SW480 (cell line): ENCODE measurements around the gene COX7B2.
A peak's percentile ranks its signal among the peaks of the same experiment; 100 is the strongest.

Source experiments
- DNase-seq: peaks from one replicate; pipeline ENCODE4 v3.0.0-alpha.2; 2016; ENCODE audit warnings: low spot score

Gene COX7B2

DNA sequence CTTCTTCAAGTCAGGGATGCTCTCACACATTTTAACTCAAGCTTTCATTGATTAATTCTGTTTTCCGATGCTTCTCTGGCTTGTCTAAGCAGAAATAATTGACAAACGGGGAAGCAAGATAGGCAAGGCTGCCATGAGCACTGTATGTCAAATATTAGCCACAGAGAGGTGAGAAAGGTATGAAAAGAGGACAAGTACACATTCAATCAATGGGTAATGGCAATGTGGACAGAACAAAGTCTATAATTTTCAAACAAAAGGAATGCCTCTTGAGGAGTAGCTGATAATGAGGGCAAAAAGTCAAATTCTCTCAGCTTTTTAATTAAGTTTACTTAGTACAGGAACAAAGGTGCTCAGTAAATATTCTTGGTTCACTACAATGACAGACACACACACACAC lies 19.6 kb downstream of the COX7B2 start:
- no peak for DNase-seq

DNA sequence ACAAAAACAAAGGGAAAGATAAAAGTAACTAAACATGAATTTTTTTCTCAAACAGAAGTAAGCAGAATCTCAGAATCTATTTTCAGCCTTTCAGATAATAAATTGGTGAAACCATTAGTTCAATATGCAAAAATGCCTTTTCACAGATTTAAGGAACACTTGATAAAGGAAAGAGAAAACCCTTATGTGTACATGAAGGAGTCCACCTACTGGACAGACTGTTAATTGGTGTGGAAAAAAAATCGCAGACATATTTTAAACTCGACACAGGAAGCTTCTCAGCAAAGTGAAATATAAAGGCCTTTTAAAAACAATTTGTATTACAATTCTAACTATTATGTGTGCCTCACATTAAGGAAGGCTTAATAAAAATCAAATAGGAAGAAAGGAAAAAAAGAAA lies 22.3 kb downstream of the COX7B2 start:
- peak; percentile 6 for DNase-seq

DNA sequence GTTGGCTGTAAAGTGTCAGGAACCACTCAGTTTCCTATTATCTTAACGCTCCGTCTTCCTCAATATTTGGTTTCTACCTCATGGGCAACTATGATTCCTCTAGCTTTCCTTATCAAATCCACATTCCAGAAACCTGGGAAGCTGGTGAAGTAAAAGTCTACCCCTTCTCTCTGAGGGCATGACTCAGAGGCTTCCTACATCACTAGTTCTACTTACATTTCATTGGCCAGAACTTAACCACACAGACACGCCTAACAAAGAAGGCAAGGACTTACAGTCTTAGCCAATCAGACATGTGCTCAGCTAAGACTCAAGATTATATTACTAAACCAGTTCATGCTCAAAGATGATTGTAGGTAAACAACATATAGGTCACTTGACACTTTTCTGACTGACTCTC lies 30.4 kb downstream of the COX7B2 start:
- no peak for DNase-seq

DNA sequence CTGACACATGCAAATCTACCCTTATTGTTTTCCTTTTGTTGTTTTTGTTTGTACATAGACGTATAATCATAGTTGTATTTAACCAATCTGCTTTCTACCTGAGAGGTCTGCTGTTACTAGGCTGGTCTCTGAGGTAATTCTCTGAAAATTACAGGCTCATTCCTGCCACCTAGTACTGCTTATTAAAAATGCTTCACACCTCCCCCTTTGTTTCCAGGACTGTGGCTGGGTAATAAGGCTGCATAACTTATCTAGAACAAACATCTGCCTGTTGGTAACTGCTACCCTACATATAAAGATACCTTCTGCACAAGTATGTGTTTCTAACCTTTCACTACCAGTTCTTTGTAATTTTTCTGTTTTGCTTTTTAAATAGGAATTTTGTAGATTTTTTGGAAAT lies 34.2 kb downstream of the COX7B2 start:
- DNase-seq, result no peak

DNA sequence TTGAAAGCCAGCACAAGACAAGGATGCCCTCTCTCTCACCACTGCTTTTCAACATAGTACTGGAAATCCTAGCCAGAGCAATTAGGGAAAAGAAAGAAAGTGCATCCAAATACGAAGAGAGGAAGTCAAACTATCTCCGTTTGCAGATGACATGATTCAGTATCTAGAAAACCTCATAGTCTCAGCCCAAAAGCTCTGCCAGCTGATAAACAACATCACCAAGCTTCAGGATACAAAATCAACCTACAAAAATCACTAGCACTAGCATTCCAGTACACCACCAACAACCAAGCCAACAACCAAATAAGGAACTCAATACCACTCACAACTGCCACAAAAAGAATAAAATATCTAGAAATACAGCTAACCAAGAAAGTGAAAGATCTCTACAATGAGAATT lies 38.6 kb downstream of the COX7B2 start:
- DNase-seq, result no peak

DNA sequence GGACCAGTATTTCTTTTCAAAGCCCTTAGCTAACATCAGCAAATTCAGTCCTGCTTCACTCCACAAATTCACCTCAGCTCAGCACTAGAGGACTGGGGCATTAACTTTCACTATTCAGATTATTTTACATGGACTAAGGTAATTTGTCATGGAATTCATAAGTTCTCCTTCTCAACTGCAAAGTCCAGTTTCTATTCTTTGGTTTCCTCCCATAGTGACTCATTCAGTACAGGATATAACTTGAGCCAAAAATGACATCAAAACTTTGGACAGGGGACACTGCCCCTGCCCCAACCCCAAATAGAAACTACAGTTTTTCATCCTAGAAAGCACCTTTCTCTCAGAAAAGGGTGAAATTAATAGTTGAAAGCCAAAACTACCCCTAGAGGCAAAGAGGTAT lies 52.7 kb downstream of the COX7B2 start:
- no peak for DNase-seq

DNA sequence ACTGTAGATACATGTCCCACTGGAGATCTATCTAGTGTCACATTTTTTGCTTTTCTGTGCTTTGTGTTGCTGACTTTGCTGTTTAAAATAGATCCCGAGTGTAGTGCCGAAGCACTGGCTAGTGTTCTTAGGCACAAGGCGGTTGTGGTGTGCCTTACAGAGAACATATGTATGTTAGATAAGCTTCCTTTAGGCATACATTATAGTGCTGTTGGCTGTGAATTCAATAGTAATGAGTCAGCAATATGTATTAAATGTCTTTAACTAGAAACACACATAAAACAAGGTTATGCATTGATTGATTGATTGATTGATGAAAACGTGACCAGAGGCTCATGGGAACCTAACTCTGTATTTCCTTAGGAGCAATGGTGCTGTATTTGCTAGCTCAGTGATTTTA lies 56.2 kb downstream of the COX7B2 start:
- DNase-seq, result no peak

DNA sequence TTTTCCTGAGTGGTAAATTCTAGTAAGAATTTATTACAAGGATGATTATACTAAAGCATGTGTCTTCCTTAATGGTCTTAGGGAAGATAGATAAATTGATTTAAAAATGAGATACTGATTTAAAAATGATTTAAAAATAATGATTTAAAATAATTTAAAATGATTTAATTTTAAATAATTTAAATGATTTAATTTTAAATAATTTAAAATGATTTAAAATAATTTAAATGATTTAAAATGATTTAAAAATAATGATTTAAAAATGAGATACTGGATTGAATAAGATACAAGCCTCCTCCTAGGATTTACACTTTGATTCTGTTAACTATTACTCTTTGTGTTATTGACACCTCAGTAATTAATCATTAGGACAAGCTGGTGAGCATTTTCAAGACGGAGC lies 59.0 kb downstream of the COX7B2 start:
- no peak for DNase-seq

DNA sequence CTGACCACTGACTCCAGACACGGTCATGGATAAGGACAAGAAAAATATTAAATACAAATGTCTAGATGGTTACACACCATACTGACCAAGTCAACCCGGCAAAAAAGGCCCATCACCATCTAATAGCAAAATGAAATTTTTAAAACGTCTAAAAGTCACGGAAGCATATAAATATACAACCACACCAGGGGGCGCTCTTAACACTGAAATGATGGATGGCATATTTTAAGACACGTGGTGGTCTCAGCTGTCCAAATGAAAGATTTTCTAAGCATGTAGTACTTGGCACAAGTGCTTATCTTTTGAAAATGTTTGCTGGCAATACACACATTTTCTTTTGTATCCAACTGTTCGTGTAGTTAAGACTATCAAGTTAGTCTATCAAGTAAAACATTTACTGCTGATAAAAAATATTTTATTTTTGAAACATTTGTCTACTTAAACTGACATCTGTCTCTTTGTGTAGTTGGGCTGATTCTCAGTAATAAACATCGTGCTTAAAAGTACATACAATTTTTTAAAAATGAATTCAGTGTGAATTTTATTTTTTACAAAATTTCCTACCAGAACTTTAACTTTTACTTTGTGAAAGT lies 64.6 kb downstream of the COX7B2 start:
- DNase-seq, result peak; percentile 40

DNA sequence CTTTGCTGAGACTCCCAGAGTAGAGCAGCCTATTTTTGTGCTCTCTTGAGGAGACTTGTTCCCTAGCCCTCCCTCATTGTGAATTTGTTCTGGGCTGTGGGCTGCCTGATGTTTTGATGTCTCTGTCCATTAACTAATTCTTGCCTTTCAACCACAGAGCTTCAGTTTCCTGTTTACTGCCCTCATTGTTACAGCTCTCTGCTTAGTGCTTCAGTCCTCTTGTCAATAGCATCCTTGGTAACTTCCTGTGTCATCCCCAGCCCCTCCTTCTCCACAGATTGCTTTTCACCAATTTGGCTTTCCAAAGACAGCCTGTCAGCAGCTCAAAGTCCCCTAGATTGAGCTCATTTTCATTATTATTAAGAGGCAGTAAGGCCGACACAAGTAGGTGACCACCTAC lies 69.9 kb downstream of the COX7B2 start:
- no peak for DNase-seq

DNA sequence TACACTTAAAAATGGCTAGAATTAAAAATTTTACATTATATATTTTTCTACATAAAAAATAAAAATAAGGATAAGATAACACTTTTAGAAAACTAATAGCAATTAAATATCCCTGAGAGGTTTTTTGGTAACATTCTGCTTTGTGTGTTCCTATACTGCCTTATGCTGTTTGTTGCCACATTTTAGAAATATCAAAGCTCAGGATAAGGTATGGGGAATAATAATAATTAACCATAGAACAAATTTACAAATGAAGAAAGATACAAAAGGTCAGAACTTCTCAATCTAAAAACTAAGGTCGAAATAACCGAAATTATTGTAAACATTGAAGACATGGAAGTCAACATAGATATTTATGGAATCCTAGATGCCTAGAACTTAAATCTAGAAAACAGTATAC lies 71.4 kb downstream of the COX7B2 start:
- DNase-seq, result no peak

DNA sequence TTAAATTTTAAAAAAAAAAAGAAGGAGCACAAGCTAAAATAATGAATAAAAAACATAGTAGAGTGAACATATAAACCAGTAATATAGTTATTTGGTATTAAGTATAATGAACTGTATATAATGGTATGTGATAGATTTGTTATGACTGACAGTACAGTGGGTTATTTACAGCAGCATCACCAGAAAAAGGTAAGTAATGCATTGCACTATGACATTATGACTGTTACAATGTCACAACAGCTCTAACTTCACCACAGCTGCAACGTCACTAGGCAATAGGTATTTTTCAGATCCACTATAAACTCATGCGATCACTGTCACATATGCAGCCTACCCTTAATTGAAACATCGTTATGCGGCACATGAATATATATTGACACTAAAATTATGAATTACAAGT lies 72.5 kb downstream of the COX7B2 start:
- DNase-seq, result no peak

DNA sequence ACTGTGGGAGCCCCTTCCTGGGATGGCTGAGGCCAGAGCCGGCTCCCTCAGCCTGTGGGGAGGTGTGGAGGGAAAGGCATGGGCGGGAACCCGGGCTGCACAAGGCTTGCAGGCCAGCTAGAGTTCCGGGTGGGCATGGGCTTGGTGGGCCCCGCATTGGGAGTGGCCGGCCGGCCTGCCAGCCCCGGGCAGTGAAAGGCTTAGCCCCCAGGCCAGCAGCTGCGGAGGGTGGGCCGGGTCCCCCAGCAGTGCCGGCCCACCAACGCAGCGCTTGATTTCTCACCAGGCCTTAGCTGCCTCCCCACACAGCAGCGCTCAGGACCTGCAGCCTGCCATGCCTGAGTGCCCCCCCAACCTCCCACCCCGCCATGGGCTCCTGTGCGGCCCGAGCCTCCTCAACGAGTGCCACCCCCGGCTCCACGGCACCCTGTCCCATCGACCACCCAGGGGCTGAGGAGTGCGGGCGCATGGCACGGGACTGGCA lies 78.0 kb downstream of the COX7B2 start:
- DNase-seq, result no peak

DNA sequence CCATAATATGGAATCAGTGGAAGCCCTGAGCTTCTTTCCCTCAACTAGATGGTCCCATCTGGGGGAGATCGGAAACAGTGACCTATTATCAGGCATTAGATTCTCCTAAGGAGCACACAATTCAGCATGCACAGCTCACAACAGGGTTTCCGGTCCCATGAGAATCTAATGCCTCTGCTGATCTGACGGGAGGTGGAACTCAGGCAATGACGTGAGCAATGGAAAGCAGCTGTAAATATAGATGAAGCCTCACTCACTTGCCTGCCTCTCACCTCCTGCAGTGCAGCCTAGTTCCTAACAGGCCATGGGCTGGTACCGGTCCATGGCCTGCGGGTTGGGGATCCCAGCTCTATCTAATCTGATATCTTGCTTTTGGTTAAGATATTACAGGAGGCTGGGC lies 88.9 kb downstream of the COX7B2 start:
- no peak for DNase-seq

DNA sequence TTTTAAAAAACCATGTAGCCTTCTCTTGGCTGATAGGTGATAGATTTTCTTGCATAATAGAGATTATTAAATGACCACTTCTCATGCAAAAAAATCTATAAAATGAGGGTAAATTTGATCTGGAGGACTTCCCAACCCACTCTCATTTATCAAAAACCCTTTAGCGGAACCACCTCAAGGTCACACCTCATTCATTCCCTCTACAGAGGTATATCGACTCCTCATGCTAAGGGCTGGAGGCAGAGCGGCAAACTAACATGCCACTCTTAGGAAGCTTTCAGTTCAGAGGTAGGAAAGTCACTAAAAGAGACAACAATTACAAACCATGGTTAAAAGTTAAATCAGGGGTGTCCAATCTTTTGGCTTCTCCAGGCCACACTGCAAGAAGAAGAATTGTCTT lies 90.0 kb downstream of the COX7B2 start:
- no peak for DNase-seq

DNA sequence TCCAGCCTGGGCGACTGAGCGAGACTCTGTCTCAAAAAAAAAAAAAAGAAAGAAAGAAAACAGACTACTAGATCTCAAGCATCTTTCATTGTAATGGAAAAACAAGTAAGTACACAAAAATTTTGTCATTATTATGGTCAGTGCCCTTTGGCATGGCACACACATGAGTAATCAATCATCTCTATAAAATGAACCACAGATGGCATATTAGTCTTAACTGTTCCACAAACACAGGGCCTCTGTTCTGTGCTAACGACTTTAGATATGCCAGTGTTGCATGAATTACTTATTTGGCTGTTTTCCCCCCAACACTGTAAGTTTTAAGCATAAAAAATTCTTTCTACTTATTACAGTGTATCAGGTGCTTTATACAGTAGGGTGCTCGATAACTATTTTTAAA lies 90.4 kb downstream of the COX7B2 start:
- no peak for DNase-seq

DNA sequence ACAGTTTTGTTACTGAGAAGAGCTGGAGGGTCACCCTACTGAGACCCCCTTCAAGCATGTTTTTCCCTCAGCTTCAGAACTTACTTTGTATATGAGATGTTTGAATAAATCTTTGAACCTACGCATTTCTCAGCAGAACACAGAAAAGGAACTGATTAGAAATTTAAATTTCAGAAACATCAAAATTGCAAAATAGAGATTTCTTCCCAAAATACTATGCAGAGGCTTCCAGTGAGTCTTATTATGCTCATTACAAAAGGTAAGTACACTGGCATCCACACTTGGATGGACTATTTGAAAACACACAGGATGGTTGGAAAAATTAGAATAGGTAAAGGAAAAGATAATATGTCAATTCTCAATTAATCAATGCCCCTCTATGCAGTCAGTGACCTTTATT lies 91.2 kb downstream of the COX7B2 start:
- DNase-seq, result no peak

DNA sequence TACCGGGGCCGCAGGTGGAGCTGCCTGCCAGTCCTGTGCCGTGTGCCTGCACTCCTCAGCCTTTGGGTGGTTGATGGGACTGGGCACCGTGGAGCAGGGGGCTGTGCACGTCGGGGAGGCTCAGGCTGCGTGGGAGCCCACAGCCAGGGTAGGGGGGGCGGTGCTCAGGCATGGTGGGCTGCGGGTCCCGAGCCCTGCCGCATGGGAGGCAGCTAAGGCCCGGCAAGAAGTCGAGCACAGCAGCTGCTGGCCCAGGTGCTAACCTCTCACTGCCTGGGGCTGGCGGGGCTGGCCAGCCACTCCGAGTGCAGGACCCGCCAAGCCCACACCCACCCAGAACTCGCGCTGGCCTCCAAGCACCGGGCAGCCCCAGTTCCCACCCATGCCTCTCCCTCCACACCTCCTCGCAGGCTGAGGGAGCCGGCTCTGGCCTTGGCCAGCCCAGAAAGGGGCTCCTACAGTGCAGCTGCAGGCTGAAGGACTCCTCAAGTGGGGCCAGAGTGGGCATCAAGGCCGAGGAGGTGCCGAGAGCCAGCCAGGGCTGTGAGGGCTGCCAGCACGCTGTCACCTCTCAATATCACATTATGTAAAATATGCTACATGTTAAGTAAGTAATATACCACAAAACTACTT lies 104.1 kb downstream of the COX7B2 start:
- no peak for DNase-seq

DNA sequence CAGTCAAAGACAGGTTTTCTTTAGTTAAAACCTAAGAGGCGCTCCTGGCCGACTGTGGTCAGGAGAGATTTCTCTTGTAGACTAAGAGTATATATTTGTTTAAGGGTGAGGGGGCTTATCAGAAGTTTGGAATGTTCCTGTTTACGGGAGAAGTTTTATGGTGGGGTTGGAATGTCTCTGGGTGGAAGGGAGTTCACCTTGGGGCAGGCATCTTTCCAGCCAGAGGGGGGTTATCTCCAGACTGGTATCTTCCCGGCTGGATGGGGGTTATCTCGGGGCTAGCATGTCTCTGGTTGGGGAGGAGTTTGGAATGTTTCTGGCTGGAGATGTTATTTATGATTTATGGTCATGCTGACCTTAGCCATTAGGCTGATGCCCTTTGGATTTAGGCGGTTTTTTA lies 116.0 kb downstream of the COX7B2 start:
- DNase-seq, result no peak

DNA sequence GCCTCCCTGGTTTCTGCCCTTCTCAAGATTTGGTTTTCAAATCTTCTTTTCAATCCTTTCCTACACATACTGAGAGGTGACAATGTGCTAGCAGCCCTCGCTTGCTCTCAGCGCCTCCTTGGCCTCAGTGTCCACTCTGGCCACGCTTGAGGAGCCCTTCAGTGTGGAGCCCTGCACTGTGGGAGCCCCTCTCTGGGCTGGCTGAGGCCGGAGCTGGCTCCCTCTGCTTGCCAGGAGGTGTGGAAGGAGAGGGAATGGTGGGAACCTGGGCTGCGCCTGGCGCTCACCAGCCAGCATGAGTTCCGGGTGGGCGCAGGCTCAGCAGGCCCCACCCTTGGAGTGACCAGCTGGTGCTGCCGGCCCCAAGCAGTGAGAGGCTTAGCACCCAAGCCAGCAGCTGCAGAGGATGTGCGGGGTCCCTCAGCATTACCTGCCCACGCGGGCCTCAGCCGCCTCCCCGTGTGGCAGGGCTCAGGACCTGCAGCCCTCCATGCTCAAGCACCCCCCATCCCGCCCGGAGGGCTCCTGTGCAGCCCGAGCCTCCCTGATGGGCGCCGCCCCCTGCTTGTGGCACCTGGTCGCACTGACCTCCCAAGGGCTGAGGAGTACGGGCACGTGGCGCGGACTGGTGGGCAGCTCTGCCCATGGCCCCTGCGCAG lies 127.5 kb downstream of the COX7B2 start:
- DNase-seq, result no peak

DNA sequence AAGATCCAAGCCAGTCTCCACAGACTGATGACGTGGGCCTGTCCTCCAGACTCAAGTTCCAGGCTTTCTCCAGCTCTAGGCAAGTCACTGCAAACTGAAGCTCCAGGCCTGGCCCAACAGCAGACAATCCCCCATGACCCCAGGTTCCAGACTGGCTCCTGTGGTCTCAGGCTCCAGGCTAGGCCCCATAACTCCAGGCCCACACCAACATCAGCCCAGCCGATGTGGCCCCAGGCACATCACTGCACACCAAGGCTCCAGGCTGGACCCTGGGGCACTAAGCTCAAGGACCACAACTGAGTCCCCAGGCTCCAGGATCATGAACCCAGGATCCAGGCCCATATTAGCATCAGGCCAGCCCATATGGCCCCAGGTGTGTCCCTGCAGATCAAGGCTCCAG lies 143.6 kb downstream of the COX7B2 start:
- DNase-seq, result no peak

DNA sequence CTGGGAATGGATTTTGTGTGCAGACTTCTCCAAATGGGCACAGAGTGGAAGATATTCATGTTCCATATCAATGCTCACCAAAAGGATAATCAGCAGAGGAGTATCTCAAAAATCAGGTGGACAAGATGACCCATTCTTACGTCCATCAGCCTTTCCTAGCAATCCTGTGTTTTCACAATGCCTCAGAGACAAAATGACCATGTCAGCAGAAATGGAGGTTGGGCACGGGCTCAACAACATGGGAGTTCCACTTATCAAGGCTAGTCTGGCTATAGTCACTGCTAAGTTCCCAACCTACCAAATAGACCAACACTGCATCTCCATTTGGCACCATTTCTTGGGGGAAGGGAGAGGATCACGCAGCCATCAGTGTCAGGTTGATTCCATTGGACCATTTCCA lies 179.0 kb downstream of the COX7B2 start:
- no peak for DNase-seq

DNA sequence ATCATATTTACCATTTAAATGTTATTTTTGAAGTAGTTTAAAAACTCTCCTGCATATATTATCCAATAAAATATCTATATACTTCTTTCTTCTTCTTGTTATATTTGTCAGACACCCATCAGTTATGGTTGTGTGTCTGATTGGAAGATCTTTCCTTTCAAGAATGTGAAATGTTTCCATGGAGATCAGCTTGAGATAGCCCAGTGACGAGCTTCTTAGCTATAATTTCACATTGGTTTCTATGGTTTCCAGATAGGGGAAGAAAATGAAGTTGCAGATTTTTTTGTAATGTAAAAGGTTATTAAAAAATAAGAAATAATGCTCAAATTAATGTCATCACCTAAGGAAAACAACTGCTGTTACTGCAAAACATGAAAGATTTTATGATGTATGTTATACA lies 189.0 kb downstream of the COX7B2 start:
- no peak for DNase-seq

DNA sequence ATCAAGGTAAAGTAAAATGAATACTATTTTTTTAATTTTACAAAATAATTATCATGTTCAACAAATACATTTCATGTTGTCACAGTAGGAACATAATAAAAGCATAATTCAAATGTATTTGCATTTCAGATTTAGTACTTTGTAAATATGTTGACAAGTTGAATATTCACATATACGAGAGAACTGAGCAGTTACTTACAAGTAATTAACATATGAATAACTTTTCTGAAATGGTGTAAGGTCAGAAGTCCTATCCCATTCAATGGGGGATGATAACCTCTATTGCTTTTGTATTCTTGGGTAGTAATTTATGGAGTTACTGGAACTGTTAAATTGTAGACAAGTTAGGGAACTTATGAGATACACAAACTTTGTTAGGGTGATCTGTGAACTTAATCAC lies 191.1 kb downstream of the COX7B2 start:
- DNase-seq, result no peak
